Fibroblast of skin of left biceps (primary cell): Measurements from ENCODE around the gene TMEM170B.
"Not testable (repeated sequence)": the region's sequence is repeated elsewhere in the genome, so short reads cannot be mapped to it uniquely, and the experiment has no call there.

ENCODE experiments used
- DNase-seq, 2 experiments: peaks; one replicate each; pipeline ENCODE4 v3.0.0-alpha.2; 2013; ENCODE audit warnings: low read depth in 2 of 2

Gene TMEM170B

DNA sequence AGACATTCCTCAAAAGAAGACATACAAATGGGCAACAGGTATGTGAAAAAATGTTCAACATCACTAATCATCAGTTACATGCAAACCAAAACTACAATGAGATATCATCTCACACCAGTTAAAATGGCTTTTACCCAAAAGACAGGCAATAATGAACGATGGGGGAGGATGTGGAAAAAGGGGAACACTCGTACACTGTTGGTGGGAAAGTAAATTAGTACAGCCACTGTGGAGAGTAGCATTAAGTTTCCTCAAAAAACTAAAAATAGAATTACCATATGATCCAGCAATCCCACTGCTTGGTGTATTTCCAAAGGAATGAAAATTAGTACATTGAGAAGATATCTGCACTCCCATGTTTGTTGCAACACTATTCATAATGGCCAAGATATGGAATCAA lies 8.6 kb upstream of the TMEM170B start:
- no peak for DNase-seq

DNA sequence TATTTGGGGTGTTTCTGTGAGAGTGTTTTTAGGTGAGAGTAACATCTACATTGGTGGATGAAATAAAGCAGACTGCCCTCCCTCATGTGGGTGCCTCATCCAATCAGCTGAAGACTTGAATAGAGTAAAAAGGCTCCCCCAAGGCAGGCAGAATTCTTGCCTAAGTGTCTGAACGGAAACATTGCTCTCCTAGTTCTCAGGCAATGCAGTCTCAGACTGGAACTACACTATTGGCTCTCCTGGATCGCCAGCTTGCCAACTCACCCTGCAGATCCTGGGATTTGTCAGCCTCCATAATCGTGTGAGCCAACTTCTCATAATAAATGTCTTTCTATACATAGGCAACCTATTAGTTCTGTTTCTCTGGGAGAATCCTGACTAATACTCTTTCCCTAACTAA lies 5.5 kb upstream of the TMEM170B start:
- DNase-seq: no peak

DNA sequence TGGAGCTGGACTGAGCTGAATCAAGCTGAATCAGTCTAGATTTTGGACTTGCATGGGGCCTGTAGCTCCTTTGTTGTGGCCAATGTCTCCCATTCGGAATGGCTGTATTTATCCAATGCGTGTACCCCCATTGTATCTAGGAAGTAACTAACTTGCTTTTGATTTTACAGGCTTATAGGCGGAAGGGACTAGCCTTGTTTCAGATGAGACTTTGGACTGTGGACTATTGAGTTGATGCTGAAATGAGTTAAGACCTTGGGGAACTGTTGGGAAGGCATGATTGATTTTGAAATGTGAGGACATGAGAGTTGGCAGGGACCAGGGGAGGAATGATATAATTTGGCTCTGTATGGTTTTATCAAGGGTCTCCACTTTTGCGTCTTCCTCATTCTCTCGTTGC lies 3.0 kb upstream of the TMEM170B start:
- no peak for DNase-seq

DNA sequence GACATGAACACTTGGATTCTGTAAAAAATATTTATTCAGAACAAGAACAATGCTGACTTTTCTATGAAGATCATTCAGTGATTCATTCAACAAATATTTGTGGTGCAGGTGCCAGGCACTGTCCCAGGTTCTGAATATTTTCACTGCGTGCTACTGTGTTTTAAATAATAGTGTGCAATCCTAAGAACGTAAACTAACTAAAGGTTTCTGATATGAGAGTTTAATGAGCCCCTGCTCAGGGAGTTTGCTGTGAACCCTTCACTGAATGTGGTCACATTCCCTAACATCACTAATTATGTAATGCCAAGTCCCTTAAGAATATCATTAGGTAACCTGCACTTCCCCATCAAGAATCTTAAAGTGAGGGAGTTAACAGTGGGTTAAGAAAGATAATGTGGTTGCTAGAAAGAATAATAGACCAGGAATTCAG lies 1.7 kb upstream of the TMEM170B start:
- DNase-seq: no peak

DNA sequence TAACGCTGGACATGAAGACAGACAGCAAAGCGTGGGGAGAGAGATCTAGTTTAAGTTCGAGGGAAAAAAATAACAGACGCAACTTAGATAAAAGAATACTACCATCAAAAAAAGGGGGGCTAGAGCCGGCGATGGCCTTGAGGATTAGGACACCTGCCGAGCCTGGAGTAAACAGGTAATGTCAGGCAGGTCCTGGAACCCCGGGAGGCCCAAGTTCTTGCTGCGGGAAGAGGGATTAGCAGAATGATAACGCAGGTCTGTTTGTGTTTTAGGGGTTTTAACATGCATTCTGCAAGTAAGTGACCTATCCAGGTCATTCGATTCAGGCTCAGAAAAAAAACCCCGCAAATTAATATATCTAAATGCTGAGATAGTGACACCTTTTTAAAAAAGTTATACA lies 754 bp upstream of the TMEM170B start:
- no peak for DNase-seq

DNA sequence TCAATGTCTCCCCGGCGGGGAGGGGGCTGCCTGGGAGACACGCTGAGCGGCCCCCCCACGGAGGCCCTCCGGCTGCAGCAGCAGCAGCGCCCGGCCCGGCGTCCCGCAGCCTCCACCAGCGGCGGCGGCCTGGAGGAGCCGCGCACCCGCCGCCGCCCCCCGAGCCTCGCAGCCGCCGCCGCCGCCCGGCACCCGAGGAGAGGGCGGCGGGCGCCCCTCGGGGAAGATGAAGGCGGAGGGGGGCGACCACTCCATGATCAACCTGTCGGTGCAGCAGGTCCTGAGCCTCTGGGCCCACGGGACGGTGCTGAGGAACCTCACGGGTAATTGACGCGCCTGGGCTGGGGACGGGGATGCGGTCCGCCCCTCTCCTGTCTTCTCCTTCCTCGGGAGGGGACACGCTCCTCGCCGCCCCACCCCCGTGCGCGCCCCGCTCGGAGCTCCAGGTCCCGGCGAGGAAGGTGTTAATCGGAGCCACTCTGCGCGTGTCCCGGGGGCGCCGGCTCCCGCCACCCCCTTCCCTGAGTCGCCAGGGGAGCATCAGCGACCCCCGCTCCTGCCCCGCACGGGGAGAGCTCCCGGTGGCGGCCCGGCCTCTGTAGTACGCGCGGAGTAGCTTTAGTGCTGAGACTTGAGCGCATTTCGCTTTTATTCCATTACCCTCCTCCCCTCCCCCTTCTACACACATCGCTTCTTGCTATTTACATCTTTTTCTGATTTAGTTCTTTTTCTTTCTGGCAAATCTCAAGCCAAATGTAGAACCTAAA lies 686 bp downstream of the TMEM170B start:
- no peak for DNase-seq

DNA sequence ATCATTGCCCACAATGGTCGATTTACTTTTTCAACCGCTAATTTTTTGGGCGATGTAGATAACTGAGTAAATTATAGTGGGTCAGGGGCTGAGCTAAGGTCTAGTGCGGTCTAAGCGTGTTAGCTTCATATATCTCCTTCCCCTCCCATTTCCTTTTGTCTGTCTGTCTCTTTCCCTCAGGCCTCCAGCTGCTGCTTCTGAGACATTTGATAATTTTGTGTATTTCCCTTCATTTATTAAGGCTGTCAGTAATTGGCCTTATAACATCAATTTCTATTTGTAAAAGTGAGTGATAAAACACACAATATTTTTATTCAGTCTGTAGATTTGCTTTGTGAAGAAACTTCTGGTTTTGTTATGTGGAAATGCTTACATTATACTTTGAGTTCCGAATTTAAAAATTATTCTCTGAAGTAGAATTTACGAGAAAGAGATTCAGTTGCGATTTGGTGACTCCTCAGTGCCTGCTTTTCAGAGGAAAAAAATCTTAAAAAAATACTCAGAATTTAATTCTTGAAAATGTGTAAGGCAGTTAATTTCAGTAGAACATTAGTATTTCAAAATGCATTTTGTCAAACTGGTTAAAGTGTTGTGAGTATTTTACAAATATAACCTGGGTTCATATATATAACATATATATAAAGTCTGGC lies 1.4 kb downstream of the TMEM170B start:
- no peak for DNase-seq

DNA sequence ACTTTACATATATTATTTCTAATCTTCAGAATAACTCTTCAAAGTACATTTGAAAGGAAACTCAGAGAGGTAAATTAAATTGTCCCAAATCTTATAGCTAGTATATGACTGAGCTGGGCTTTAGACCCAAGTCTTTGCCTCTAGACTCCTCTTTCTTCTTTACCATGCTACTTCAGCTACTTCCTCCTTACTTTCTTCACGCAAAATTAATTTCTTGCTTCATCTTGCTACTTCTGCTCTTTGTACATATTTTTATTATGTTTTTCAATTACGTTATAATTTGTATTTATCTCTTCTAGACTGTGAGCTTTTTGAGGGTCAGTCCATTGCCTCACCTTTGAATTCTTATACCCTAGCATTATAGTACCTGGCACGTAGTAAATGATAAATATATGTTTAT lies 5.3 kb downstream of the TMEM170B start:
- DNase-seq: no peak

DNA sequence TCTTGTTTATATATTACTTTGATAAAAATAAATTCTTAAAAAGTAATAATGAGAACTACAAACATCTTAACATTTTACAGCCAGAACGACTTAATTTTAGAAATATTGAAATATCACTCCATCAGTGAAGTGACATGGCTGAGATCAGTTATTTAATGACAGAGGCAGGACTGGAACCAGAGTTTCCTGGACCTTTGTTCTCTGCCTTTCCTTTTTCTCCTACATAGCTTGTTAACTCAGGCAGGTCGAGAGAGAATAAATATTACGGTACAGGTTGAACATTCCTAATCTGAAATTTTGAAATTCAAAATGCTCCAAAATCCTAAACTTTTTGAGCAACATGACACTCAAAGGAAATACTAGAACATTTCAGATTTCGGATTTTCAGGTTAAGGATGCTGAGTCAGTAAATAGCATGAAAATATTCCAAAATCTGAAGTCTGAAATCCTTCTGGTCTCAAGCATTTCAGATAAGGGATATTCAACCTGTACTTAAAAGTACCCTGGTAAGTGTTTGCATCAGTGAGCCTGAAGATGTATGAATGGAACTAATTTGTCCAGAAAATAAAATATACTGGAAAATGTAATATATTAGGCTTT lies 6.5 kb downstream of the TMEM170B start:
- DNase-seq: no peak

DNA sequence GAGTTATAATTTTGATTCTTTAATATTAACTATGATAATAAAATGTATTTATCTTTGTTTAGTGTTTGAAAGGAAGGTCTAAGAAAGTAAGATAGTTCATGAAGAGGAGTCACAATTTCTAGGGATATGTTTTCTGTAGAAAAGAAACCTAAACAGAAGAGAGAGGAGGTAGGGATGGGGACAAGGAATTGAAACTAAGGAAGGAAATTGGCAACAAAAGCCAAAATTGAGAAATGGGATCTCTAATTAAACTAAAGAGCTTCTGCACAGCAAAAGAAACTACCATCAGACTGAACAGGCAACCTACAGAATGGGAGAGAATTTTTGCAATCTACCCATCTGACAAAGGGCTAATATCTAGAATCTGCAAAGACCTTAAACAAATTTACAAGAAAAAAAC lies 10.3 kb downstream of the TMEM170B start:
- not testable (repeated sequence) for DNase-seq

DNA sequence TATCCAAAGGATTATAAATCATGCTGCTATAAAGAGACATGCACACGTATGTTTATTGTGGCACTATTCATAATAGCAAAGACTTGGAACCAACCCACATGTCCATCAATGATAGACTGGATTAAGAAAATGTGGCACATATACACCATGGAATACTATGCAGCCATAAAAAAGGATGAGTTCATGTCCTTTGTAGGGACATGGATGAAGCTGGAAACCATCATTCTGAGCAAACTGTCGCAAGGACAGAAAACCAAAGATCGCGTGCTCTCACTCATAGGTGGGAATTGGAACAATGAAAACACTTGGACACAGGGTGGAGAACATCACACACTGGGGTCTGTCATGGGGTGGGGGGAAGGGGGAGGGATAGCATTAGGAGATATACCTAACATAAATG lies 11.0 kb downstream of the TMEM170B start:
- not testable (repeated sequence) for DNase-seq

DNA sequence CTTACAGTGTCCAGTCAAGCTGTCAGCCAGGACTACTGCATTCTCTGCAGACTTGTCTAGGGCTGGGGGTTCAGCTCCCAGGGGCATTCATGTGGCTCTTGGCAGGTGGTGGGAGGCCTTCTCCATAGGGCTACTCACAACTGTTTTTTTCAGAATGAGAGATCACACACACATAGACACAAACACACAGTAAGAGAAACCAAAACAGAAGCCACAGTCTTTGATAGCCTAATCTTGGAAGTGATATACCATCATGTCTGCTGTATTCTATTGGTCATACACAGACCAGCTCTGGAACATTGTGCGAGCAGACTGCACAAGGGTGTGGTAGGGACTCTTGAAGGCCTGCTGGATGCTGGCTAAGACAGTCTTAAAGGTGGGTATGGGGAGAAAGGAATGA lies 13.5 kb downstream of the TMEM170B start:
- DNase-seq: no peak

DNA sequence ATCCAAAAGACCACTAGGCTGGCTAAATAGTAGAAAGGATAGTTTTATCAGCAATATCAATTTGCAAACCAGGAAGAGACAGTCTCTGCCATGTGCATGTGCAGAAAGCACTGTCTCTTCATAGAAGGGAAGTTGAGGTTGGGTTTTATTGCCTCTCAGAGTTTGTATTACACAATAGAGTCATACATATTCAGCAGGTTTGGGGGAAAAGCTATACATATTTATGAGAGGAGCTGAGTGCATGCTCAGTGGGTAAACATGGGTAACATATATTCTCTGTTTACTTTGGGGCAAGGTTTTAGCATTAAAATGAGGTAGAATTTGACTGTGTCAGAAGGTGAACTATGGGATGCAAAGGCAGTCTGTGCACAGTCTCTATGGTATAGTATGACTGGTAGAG lies 14.9 kb downstream of the TMEM170B start:
- DNase-seq: no peak

DNA sequence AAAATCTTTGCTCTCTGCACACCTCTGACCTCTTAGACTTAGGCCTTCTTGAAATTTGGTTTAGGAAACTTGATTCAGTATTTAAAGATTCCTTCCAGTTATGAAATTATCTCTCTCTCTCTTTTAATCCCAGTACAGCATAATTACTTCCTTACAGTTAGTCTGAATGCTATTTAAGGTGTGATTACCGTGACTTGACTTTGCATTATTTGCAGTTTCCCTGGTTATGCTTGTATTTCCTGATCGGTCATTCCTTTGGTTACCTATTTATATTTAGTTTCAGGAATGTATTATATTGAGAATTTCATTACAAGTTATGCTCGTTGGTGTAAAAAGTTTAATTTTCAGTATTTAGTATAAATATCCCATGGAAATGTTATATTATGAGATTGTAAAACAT lies 16.3 kb downstream of the TMEM170B start:
- no peak for DNase-seq

DNA sequence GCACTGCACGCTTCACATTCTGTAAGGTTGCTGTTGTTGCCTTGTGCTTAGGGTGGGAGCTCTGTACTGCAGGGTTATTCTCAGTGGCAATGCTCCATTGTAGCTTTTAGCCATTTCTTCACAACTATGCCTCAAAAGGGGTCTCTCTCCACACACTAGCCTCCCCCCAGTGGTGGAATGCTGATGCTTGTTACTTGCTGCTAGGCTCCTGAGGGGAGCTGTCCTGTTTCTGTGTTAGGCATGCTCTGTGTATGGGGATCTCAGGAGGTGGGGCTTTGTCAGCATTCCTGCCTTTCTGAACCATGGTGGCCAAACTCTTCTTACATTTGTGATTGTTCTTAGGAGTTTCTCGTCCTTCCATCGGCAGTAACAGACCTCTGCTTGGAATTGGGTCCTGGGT lies 18.8 kb downstream of the TMEM170B start:
- no peak for DNase-seq

DNA sequence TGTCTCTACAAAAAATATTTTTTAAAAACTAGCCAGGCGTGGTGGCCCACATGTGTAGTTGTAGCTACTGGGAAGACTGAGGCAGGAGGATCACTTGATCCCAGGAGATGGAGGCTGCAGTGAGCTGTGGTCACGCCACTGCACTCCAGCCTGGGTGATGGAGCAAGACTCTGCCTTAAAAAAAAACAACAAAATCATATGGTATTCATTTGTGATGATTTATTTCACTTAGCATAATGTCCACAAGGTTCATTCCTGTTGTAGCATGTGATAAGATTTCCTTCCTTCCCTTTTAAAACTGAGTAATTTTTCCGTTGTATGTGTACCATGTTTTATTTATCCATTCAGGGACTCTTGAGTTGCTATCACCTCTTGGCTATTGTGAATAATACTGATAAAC lies 26.2 kb downstream of the TMEM170B start:
- DNase-seq: no peak

DNA sequence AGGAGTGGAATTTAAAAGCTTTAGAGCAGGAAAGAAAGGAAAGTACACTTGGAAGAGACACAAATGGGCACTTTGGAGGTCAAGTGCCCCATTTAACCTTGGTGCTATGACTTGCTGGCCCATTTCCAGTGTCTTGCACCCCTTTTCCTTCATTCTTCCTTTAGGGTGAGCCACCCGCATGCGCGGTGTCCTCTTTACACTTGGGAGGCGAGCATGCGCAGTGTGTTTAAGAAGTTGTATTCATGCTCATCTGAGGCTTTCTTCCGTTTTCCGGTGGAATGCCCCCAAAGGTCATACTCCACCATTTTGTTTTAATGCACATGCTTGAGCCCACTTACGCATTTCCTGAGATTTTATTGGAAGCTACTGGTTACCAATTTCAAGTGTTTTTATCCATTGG lies 29.1 kb downstream of the TMEM170B start:
- no peak for DNase-seq

DNA sequence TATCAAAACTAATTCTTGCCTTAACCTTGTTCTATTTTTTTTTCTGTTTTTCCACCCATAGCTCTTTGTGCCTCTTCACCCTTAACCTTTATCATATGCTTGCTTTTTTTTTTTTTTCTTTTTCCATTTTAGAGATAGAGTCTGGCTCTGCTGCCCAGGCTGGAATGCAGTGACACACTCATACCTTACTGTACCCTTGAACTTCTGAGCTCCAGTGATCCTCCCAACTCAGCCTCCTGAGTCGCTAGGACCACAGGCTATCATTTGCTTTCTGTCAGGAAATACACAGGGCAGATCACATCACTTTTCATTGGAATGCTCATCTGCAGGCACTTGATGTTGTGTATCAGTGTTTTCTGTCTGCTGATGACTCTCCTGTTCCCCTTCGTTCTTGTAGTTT lies 33.5 kb downstream of the TMEM170B start:
- DNase-seq: no peak

DNA sequence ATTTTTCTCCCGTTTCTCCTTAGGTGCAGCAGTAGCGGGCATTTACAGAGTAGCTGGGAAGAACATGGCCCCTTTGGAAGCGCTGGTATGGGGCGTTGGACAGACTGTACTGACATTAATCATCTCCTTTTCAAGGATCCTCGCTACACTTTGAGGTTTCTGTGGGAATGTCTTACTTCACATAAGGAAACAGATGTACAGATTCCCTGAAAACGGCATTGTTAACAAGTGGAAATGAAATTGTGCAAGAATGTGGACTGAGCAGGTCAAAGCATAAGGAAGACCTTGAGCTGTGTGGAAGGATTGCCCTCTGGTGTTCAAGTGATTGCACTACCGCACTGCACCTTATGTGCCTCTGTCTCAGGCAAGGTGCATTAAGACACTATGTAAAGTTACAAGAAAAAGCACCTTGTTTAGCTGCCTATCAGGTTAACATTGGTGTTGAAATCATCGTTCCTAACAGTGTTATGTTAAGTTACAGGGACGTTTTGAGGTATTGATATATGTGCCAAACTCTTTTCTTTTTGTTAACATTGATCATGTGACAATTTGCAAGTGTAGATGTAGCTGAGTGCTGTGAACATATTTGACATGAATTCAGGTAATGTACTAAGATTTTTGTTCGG lies 38.0 kb downstream of the TMEM170B start:
- DNase-seq: peak; percentile 56 to 59

DNA sequence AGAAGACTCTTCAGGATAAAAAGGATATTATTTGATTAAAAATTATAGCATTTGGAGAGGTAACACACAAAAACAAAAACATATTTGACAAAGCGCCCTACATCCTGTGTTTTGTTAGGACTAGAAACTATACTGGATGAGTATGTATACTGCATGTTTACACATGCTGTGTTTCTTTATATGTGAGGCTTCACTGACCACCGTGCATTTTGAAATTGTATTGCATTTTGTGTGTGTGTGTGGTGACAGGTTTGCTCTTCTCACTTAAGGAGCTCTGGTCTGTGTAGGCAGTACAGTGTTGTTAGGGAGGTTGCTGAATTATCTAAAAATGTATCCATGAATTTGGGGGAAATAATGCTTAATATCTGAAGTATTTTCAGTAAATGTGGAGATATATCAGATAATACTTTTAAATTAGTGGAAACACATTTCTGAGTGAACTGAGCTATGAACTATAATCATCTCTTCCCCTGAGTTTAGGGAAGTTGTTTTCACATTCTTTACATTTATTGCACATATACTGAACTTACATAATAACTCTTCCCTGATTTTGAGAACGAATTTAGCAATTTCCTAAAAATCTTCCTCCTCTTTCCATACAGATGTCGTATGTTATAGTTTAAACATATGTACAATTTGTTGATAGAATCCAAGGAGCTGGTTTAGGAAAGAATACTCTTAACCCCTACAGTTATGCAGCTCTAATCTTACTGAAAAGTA lies 43.3 kb downstream of the TMEM170B start:
- no peak for DNase-seq

DNA sequence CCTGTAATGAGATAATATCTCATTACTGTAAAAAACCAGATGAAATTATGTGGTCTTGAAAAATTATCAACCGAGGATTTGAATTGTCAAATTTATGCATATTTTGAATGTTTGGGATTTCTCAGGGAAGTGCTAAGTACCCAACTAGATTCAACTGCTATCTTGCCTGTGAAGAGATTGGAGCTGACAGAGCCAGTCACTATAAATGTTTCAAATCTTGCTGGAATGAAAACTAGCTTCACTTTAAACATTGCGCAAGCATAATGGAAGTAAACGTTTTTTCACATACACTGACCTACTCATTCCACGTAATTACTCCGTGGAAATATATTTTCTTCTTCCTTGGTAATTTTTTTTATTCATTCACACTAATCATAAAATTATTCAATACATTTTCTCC lies 46.7 kb downstream of the TMEM170B start:
- peak in 1 of 2 experiments; percentile 8 for DNase-seq

DNA sequence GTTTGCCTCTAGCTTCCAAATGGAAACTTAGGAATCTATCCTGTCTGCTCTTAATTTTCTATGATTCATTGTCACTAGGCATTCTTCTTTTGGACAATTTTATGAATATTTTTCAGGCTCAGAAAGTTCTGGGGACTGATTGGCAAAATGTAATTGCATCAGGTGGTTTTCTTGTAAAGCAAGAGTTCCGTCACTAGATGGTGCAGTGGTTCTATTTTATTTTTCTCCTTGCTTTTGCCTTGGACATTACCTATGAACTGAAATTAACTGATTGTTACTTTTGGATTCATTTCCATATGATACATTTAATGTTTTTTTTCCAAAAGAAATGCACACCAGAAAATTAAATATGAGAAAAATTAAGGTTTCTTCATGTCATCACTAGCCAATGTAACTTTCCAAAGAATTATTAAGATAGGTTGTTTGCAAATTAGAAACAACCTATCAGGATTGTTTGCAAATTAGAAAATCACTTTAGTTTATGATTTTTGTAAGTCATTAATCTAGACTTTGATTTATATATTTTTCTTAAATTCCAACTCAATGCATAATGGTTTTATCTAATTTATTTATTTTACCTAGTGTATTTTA lies 48.0 kb downstream of the TMEM170B start:
- no peak for DNase-seq
